ENCODE measurements around the gene NT5DC2.
A peak's percentile ranks its signal among the peaks of the same experiment; 100 is the strongest.

The NT5DC2 gene

GRCh38 chr3:52509753-52510328, 23.8 kb downstream of the NT5DC2 start:
- no peak for DNase-seq (ENCODE audit: low spot score)

- DNase-seq (ENCODE audit: low spot score): peak; percentile 33
Measured at GRCh38 chr3:52507359-52507758, 26.3 kb downstream of the NT5DC2 start.

DNA sequence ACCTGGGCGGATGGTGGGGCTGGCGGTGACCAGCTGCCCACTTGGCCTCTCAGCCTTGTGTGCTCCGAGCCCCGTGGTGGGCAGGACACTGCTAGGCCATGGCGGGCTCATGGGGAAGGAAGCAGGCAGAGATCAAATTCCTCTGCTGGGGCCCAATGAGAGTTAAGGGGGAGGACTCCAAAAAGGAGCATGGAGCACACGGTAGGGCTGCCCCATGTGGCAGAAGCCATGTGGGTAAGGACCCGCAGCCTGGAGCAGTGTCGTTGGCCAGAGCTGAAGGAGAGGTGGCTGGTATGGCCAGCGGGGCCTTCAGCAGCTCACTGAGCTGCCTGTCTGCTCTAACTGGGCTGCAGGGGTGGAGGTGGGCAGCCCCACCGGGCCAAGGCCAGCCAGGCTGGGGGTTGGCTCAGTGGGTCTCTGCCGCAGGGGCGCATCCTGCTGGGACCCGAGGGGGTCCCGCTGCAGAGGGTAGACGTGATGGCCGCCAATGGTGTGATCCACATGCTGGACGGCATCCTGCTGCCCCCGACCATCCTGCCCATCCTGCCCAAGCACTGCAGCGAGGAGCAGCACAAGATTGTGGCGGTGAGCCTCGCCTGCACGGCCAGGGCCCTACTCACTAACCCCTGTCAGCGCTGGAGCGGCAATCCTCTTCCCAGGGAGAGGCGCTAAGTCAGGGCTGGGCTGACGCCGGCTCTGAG, 27.2 kb downstream of the NT5DC2 start:
- DNase-seq (ENCODE audit: low spot score): no peak

DNA sequence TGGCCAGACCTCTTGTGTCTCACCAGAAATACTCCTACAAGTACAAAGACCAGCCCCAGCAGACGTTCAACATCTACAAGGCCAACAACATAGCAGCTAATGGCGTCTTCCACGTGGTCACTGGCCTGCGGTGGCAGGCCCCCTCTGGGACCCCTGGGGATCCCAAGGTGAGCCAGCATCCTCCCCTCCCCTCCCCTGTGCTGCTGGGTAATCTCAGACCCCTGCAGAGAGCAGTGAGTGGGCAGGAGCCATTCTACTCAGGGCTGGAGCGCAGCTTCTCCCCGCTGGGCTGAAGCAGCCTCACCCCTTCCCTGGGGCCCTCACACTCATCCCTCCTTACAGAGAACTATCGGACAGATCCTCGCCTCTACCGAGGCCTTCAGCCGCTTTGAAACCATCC, 28.7 kb downstream of the NT5DC2 start:
- DNase-seq (ENCODE audit: low spot score): no peak

DNA sequence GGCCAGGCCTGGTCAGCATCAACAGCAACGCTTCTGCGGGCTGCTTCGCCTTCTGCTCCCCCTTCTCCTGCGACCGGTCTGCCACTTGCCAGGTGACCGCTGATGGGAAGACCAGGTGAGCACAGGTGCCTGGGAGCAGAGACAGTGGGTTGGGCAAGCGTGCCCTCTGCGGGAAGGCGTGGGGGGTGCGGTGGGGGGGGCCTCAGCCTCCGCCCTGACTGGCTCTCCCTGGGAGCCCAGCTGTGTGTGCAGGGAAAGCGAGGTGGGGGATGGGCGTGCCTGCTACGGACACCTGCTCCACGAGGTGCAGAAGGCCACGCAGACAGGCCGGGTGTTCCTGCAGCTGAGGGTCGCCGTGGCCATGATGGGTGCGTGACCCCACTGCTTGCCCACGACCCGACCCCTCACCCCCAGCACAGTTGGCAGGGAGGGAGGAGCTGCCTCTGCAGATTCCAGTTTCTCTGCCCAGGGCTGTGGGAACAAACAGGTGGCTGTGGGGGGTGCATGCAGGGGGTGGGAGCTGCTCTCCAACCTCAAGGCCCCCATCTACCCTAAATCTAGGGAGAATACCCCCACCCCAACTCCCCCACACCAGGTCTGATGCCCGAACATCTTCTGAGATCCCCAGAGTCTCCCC, 29.8 kb downstream of the NT5DC2 start:
- DNase-seq (ENCODE audit: low spot score): no peak

DNA sequence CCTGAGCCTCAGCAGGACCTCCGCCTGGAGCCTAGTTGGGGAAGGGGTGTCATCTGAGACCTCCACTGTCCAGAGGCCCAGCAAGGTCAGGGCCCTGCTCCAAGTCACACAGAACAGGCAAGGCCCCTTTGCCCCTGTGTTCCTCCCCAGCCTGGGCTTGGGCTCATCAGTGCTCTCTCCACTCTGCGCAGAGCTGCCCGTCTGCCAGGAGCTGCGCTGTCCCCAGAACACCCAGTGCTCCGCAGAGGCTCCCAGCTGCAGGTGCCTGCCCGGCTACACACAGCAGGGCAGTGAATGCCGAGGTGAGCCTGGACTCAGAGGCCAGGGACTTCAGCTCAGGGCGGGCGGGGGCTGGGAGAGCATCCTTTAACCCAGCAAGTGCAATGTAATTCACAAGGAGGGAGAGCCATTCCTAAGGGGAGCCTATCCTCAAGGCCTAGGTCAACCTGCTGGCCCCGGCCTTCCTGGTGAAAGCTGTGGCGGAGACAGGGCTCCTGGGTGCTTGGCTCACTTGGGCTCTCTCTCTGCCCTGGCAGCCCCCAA, 30.8 kb downstream of the NT5DC2 start:
- DNase-seq (ENCODE audit: low spot score): no peak

GRCh38 chr3:52502001-52502400, 31.7 kb downstream of the NT5DC2 start:
- no peak for DNase-seq (ENCODE audit: low spot score)

GRCh38 chr3:52501046-52501445, 32.6 kb downstream of the NT5DC2 start:
- no peak for DNase-seq (ENCODE audit: low spot score)

- peak; percentile 83 for DNase-seq (ENCODE audit: low spot score)
Measured at GRCh38 chr3:52498137-52499054, 35.3 kb downstream of the NT5DC2 start.

- peak; percentile 79 for DNase-seq (ENCODE audit: low spot score)
Measured at GRCh38 chr3:52495777-52496602, 37.7 kb downstream of the NT5DC2 start.

DNA sequence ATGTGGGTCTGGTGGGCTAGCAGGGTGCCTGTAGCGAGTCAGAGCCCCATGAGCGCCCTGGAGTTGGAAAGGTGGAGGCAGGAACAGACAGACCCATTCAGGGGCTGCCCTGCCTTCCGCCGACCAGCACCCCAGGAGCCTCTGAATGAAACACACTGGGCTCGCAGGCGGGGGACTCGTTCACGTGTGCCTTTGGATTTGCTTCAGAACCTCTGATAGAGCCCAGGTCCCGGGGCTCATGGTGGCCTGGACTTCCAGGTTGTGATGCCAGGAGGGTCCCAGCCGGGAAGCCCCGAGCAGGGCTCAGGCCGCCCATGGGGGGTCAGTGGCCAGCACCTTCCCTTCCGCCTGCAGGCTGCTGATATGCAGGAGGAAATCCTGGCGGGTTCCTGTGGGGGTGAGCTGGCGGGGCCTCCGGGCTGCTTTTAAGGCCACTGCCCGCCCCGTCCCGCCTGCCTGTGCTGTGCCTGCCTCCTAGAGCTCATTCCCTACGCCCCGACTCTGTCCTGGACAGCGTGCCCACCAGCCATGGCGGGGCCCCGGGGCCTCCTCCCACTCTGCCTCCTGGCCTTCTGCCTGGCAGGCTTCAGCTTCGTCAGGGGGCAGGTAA, 38.7 kb downstream of the NT5DC2 start, which contains the start of gene STAB1:
STAB1 (plus strand) TSS at position 453 of the 610 bp plus-strand sequence; CDS start at position 529, 76 bp downstream.
- DNase-seq (ENCODE audit: low spot score): no peak

GRCh38 chr3:52494445-52494844, 39.2 kb downstream of the NT5DC2 start:
- DNase-seq (ENCODE audit: low spot score): no peak

DNA sequence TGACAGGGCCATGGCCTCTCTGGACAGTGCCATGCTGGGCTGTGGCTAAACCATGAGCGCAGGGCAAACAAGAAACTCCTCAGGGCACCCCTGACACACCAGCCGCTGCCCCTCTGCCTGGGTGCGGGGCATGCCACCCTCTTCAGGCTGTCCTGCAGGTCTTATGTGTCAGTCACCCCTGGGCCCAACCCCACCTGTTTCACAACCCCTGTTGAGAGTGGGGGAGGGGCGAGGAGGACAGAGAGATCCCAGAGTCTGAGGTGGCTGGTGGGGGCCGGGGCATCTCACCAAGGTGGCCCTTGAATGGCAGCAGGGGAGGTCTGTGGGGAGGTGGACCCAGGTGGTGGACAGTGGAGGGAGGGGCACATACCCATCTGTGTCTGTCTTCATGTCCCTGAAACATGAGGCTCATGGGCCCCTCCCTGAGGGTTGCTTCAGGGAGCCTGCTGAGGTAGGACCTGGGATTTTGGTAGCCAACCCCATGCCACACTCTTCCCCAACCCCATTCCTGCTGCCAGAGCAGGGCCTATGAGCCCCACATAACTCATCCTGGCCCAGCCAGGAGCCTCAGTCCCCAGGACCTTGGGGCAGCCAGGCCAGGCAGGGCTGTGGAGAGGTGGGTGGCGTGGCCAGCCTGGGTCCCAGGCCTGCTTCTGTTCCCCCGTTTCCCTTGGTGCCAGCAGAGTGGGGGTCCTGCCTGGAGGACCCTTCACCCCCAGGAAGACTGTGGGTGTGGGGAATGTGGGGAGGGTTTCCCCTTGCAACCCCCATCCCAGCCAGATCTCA, 40.2 kb downstream of the NT5DC2 start:
- DNase-seq (ENCODE audit: low spot score): no peak

DNA sequence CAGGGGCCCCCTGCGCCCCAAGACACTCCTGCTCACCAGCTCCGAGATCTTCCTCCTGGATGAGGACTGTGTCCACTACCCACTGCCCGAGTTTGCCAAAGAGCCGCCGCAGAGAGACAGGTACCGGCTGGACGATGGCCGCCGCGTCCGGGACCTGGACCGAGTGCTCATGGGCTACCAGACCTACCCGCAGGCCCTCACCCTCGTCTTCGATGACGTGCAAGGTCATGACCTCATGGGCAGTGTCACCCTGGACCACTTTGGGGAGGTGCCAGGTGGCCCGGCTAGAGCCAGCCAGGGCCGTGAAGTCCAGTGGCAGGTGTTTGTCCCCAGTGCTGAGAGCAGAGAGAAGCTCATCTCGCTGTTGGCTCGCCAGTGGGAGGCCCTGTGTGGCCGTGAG, 41.6 kb downstream of the NT5DC2 start:
- no peak for DNase-seq (ENCODE audit: low spot score)

GRCh38 chr3:52490939-52491526, 42.6 kb downstream of the NT5DC2 start:
- no peak for DNase-seq (ENCODE audit: low spot score)

DNA sequence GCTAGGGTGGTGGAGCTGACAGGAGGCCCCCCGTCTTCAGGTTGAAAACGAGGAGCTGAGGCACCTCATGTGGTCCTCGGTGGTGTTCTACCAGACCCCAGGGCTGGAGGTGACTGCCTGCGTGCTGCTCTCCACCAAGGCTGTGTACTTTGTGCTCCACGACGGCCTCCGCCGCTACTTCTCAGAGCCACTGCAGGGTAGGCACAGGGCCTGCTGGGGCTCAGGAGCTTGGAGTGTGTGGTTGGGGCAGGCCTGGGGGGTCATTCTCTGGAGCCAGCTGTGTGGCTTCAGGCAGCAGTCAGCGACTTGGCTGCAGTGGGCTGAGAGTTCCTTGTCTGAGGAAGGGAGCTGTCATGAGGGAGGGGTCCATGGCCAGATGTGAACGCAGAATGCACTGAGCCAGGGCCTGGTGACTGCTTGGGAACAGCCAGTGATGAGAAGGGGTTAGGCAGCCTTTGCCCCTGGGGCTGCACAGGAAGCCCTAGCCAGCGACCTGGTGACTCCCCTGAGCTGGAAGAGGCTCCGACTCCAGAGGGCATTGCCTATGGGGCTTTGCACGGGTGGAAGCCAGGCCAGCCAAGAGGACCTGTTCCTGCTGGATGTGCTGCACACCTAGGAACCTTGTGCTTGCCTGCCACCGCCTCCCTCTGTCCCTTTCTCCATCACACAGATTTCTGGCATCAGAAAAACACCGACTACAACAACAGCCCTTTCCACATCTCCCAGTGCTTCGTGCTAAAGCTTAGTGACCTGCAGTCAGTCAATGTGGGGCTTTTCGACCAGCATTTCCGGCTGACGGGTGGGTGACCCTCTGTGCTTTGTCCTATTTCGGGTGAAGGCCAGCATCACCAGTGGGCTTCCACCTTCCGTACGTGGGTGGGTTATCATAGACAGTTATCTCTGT, 43.4 kb downstream of the NT5DC2 start:
- no peak for DNase-seq (ENCODE audit: low spot score)

GRCh38 chr3:52489453-52489852, 44.2 kb downstream of the NT5DC2 start:
- DNase-seq (ENCODE audit: low spot score): no peak

- no peak for DNase-seq (ENCODE audit: low spot score)
Measured at GRCh38 chr3:52488746-52489145, 44.9 kb downstream of the NT5DC2 start.
